Measurements from ENCODE around the gene UBXN10.

The UBXN10 gene

GRCh38 chr1:20209471-20209870, 23.6 kb downstream of the UBXN10 start:
- ChIA-PET POLR2A (no interaction called here), CTCF (interaction anchor here (1.4 to 1.7 kb wide), 2 partner anchors 13 to 284 kb away, joined by 3 to 6 read pairs; no protein-coding TSS in a partner anchor)
- no peak for TF ChIP-seq CTCF (IDR thresholded peaks at IDR 0.05; ENCODE audit: control extremely low read depth, extremely low read depth, low read depth, missing control alignments)
- no peak for DNase-seq (ENCODE audit: extremely low spot score)

GRCh38 chr1:20210736-20211460, 25.0 kb downstream of the UBXN10 start:
- TF ChIP-seq CTCF (IDR thresholded peaks at IDR 0.05; ENCODE audit: control extremely low read depth, extremely low read depth, low read depth, missing control alignments): no peak
- DNase-seq (ENCODE audit: extremely low spot score): no peak
- ChIA-PET CTCF (interaction anchor here (0.9 to 2.6 kb wide), 6 partner anchors 15 to 290 kb away, joined by 3 to 8 read pairs (median 3); no protein-coding TSS in a partner anchor), POLR2A (no interaction called here)

- TF ChIP-seq CTCF (IDR thresholded peaks at IDR 0.05; ENCODE audit: control extremely low read depth, extremely low read depth, low read depth, missing control alignments): no peak
- ChIA-PET POLR2A (no interaction called here), CTCF (interaction anchor here (1.0 to 2.9 kb wide), 4 partner anchors 17 to 291 kb away, joined by 3 to 8 read pairs (median 6); no protein-coding TSS in a partner anchor)
- DNase-seq (ENCODE audit: extremely low spot score): no peak
Measured at GRCh38 chr1:20211511-20211931, 25.6 kb downstream of the UBXN10 start.

- no peak for TF ChIP-seq CTCF (IDR thresholded peaks at IDR 0.05; ENCODE audit: control extremely low read depth, extremely low read depth, low read depth, missing control alignments)
- ChIA-PET POLR2A (no interaction called here), CTCF (interaction anchor here (0.6 to 8.8 kb wide), 20 partner anchors 10 to 299 kb away, joined by 3 to 116 read pairs (median 4); no protein-coding TSS in a partner anchor)
- DNase-seq (ENCODE audit: extremely low spot score): no peak
Measured at GRCh38 chr1:20212085-20212684, 26.3 kb downstream of the UBXN10 start.

- ChIA-PET CTCF (interaction anchor here (0.6 to 8.8 kb wide), 39 partner anchors 9 to 429 kb away, joined by 3 to 116 read pairs (median 3); partner anchors contain the start of gene MUL1), POLR2A (no interaction called here)
- DNase-seq (ENCODE audit: extremely low spot score): peak; percentile 73
- TF ChIP-seq CTCF (IDR thresholded peaks at IDR 0.05; ENCODE audit: control extremely low read depth, extremely low read depth, low read depth, missing control alignments): peak; percentile 47
Measured at GRCh38 chr1:20212685-20213331, 26.9 kb downstream of the UBXN10 start.

DNA sequence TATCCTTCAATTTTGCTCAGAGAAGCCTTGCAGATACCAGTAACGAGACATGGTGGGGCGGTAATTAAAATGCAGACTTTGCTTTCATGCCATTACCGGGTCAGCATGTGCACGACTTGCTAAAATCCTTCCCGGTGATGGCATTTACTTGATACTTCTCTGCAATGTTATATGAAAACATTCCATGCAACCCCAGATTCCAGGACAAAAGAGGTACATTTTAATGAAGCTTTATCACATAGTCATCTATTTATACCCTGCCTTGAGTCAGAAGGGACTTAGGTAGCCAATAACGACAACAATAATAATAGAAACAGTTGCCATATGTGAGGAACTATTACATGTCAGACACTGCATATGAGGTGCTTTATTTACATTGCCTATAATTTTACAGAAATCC, 29.8 kb downstream of the UBXN10 start:
- TF ChIP-seq CTCF (IDR thresholded peaks at IDR 0.05; ENCODE audit: control extremely low read depth, extremely low read depth, low read depth, missing control alignments): no peak
- ChIA-PET CTCF (interaction anchor here (0.9 to 8.8 kb wide), 6 partner anchors 11 to 325 kb away, joined by 3 to 116 read pairs (median 3); no protein-coding TSS in a partner anchor), POLR2A (no interaction called here)
- DNase-seq (ENCODE audit: extremely low spot score): no peak
